Peyer's patch (tissue), 4 donors: ENCODE measurements around the gene PDE5A. TPM values are rescaled to one million over a fixed set of nuclear protein-coding genes. Genes with fewer than 3 reads are reported as not detected.

ENCODE experiments used
- DNase-seq, 3 donors: peaks; one replicate each; pipeline ENCODE4 v3.0.0-alpha.2; 2017 to 2019
- H3K27ac ChIP-seq, 4 donors: fragments of 200-600 bp; sonication (generic); one replicate each; pipeline ENCODE4 v1.5.1; 2016 to 2019
- H3K27me3 ChIP-seq, 2 donors: fragments of 200-600 bp; sonication (generic); one replicate each; pipeline ENCODE4 v1.5.1; 2019
- H3K36me3 ChIP-seq, 3 donors: fragments of 200-600 bp; sonication (generic); one replicate each; pipeline ENCODE4 v1.5.1; 2016 to 2019
- H3K4me1 ChIP-seq, 4 donors: fragments of 200-600 bp; sonication (generic); one replicate each; pipeline ENCODE4 v1.5.1; 2016 to 2019
- H3K4me3 ChIP-seq, 4 donors: fragments of 200-600 bp; sonication (generic); 1 replicate in 3 of 4; 2 replicates in 1 of 4; pipeline ENCODE4 v1.5.1; 2016 to 2019; ENCODE audit warnings: mild to moderate bottlenecking in 1 of 4
- H3K9me3 ChIP-seq, 4 donors: fragments of 200-600 bp; sonication (generic); one replicate each; pipeline ENCODE4 v1.5.1; 2016 to 2019; ENCODE audit warnings: mild to moderate bottlenecking in 1 of 4
- CTCF ChIP-seq, 6 experiments: fragments of 450-650 bp in 4 of 6; fragments of 200-600 bp in 2 of 6; sonication (generic) in 1 of 6; IDR thresholded peaks; one replicate each; pipeline ENCODE4 v1.5.1; 2017 to 2019; ENCODE audit warnings: antibody characterized with exemption in 6 of 6, mild to moderate bottlenecking in 3 of 6, moderate library complexity in 1 of 6
- POLR2A ChIP-seq, 2 donors: fragments of 450-650 bp; IDR thresholded peaks; one replicate each; pipeline ENCODE4 v1.5.1; 2017; ENCODE audit warnings: antibody characterized with exemption in 2 of 2, mild to moderate bottlenecking in 2 of 2, moderate library complexity in 2 of 2
- total RNA-seq, 4 donors: library from RNA; depleted of rRNA; stranded (reverse); fragments of >200 nt; gene quantifications; one replicate each; pipeline ENCODE4 v1.1.0, GENCODE V29; 2016

The PDE5A gene
- total RNA-seq, 4 donors from 2014 or later, result 37.7 to 58.6 (median 47.2) TPM

- H3K27ac ChIP-seq, result peak overlapping the region in 2 of 4 donors; percentile 45 to 89
- TF ChIP-seq CTCF (IDR thresholded peaks at IDR 0.05) (no peak), POLR2A (IDR thresholded peaks at IDR 0.05) (no peak)
- DNase-seq, result no peak
- no peaks in the 10 kb centered on the region for H3K27me3 ChIP-seq
- peaks cover 0 to 21% (median 2%) of the 10 kb centered on the region in 4 donors for H3K4me1 ChIP-seq
- no peaks in the 10 kb centered on the region for H3K36me3 ChIP-seq
- H3K9me3 ChIP-seq, result no peaks in the 10 kb centered on the region
- H3K4me3 ChIP-seq, result no peak overlapping the region
These were observed 5.6 kb downstream of the PDE5A start for GRCh38 chr4:119623025-119623424.

- no peaks in the 10 kb centered on the region for H3K4me1 ChIP-seq
- H3K36me3 ChIP-seq, result no peaks in the 10 kb centered on the region
- no peak overlapping the region for H3K27ac ChIP-seq
- no peak for DNase-seq
- H3K4me3 ChIP-seq, result no peak overlapping the region
- TF ChIP-seq CTCF (IDR thresholded peaks at IDR 0.05) (no peak), POLR2A (IDR thresholded peaks at IDR 0.05) (no peak)
- H3K9me3 ChIP-seq, result no peaks in the 10 kb centered on the region
- H3K27me3 ChIP-seq, result no peaks in the 10 kb centered on the region
These were observed 13.4 kb downstream of the PDE5A start for GRCh38 chr4:119615068-119615719.

GRCh38 chr4:119604266-119604665 lies 24.3 kb downstream of the PDE5A start:
- no peak overlapping the region for H3K27ac ChIP-seq
- H3K4me3 ChIP-seq, result no peak overlapping the region
- TF ChIP-seq POLR2A (IDR thresholded peaks at IDR 0.05) (no peak), CTCF (IDR thresholded peaks at IDR 0.05) (no peak)
- H3K9me3 ChIP-seq, result no peaks in the 10 kb centered on the region
- no peaks in the 10 kb centered on the region for H3K27me3 ChIP-seq
- H3K36me3 ChIP-seq, result peaks cover 0 to 8% (median 0%) of the 10 kb centered on the region in 3 donors
- no peaks in the 10 kb centered on the region for H3K4me1 ChIP-seq
- DNase-seq, result no peak

- no peaks in the 10 kb centered on the region for H3K27me3 ChIP-seq
- peaks cover 0 to 5% (median 0%) of the 10 kb centered on the region in 4 donors for H3K9me3 ChIP-seq
- H3K4me1 ChIP-seq, result no peaks in the 10 kb centered on the region
- H3K36me3 ChIP-seq, result peaks cover 0 to 8% (median 0%) of the 10 kb centered on the region in 3 donors
- no peak for DNase-seq
- H3K27ac ChIP-seq, result no peak overlapping the region
- TF ChIP-seq POLR2A (IDR thresholded peaks at IDR 0.05), result no peak
- TF ChIP-seq CTCF (IDR thresholded peaks at IDR 0.05), result no peak
- H3K4me3 ChIP-seq, result no peak overlapping the region
These were observed 26.2 kb downstream of the PDE5A start for GRCh38 chr4:119602366-119602765.

GRCh38 chr4:119598521-119598920 lies 30.1 kb downstream of the PDE5A start:
- Histone ChIP-seq H3K4me1 (no peaks in the 10 kb centered on the region), H3K36me3 (peaks cover 0 to 5% (median 0%) of the 10 kb centered on the region in 3 donors), H3K9me3 (peaks cover 0 to 5% (median 0%) of the 10 kb centered on the region in 4 donors), H3K27me3 (no peaks in the 10 kb centered on the region), H3K4me3 (no peak overlapping the region), H3K27ac (no peak overlapping the region)
- no peak for DNase-seq
- TF ChIP-seq POLR2A (IDR thresholded peaks at IDR 0.05), result no peak
- no peak for TF ChIP-seq CTCF (IDR thresholded peaks at IDR 0.05)
